Measurements from ENCODE around the gene XYLT1.

- no peak for TF ChIP-seq BHLHE40 (IDR thresholded peaks at IDR 0.05; ENCODE audit: low read depth, low read length)
- TF ChIP-seq RAD21 (IDR thresholded peaks at IDR 0.05; ENCODE audit: low read length) = no peak
- no peak for TF ChIP-seq CEBPB (IDR thresholded peaks at IDR 0.05; ENCODE audit: low read depth, low read length)
- TF ChIP-seq CTCF (conservative IDR thresholded peaks at IDR 0.05; ENCODE audit: low read depth, low read length) = no peak
- TF ChIP-seq POLR2A (IDR thresholded peaks at IDR 0.05; ENCODE audit: low read depth, low read length) = no peak
Observed at GRCh38 chr16:17293813-17294558, 176.8 kb downstream of the XYLT1 start.
